GM06990 (cell line): Measurements from ENCODE around the gene HLA-DOB.
A peak's percentile ranks its signal among the peaks of the same experiment; 100 is the strongest.
"Not testable (repeated sequence)": the region's sequence is repeated elsewhere in the genome, so short reads cannot be mapped to it uniquely, and the experiment has no call there.

Experiments used
- DNase-seq: peaks from one replicate; pipeline ENCODE4 v3.0.0-alpha.2; 2011; ENCODE audit not compliant: insufficient read length; ENCODE audit errors: extremely low read depth
- H3K27me3 ChIP-seq: replicated peaks from 2 replicates; pipeline ENCODE4 v1.6.0; 2011; ENCODE audit warnings: low read length; ENCODE audit not compliant: control insufficient read depth, insufficient read depth
- H3K36me3 ChIP-seq: 2 replicates; pipeline ENCODE4 v1.5.1; 2011; ENCODE audit warnings: low read length; ENCODE audit not compliant: control insufficient read depth, insufficient read depth
- H3K4me3 ChIP-seq: replicated peaks from 2 replicates; pipeline ENCODE4 v1.5.1; 2011; ENCODE audit warnings: low read depth, mild to moderate bottlenecking, control low read depth, low read length
- CTCF ChIP-seq: IDR thresholded peaks from 2 replicates; pipeline ENCODE4 v1.5.1; 2011; ENCODE audit warnings: low read length, control low read depth, mild to moderate bottlenecking, inconsistent platforms; ENCODE audit not compliant: insufficient read depth, poor library complexity, severe bottlenecking

The HLA-DOB gene

GRCh38 chr6:32792901-32793435 is 23.8 kb downstream of the HLA-DOB start:
- Histone ChIP-seq H3K27me3 (no peaks in the 10 kb centered on the region; the same call in 1 of the 2 replicates), H3K36me3 (no peaks in the 10 kb centered on the region), H3K4me3 (no peak overlapping the region)
- no peak for TF ChIP-seq CTCF
- no peak for DNase-seq

- no peak for TF ChIP-seq CTCF
- H3K4me3 ChIP-seq = no peak overlapping the region
- H3K36me3 ChIP-seq = no peaks in the 10 kb centered on the region
- no peaks in the 10 kb centered on the region; the same call in 1 of the 2 replicates for H3K27me3 ChIP-seq
- DNase-seq = no peak
Measured at GRCh38 chr6:32790306-32790705, 26.5 kb downstream of the HLA-DOB start.

GRCh38 chr6:32785781-32786533 is 30.8 kb downstream of the HLA-DOB start:
- TF ChIP-seq CTCF = peak; percentile 59
- no peak for DNase-seq
- no peak overlapping the region for H3K4me3 ChIP-seq

GRCh38 chr6:32782923-32783322 is 33.9 kb downstream of the HLA-DOB start:
- H3K4me3 ChIP-seq, H3K36me3 ChIP-seq, H3K27me3 ChIP-seq, DNase-seq: not testable (repeated sequence)

More at GRCh38 chr6:32785781-32786533, 30.8 kb downstream of the HLA-DOB start:
- no peaks in the 10 kb centered on the region for H3K36me3 ChIP-seq
- H3K27me3 ChIP-seq = no peaks in the 10 kb centered on the region

GRCh38 chr6:32779036-32779435 is 37.8 kb downstream of the HLA-DOB start:
- no peak overlapping the region for H3K4me3 ChIP-seq
- TF ChIP-seq CTCF = no peak
- no peaks in the 10 kb centered on the region for H3K36me3 ChIP-seq
- DNase-seq = no peak
- H3K27me3 ChIP-seq = no peaks in the 10 kb centered on the region

- DNase-seq = no peak
- Histone ChIP-seq H3K27me3 (no peaks in the 10 kb centered on the region), H3K4me3 (no peak overlapping the region), H3K36me3 (no peaks in the 10 kb centered on the region)
- no peak for TF ChIP-seq CTCF
Measured at GRCh38 chr6:32775071-32775470, 41.7 kb downstream of the HLA-DOB start.
